Body of pancreas (tissue), 4 donors: Measurements from ENCODE around the gene PAPPA. TPM values are rescaled to one million over a fixed set of nuclear protein-coding genes. Genes with fewer than 3 reads are reported as not detected.

Experiments
- ATAC-seq: fragments of 150-250 bp; one replicate; pipeline ENCODE4 v1.9.1; 2016
- DNase-seq, 4 donors: peaks; one replicate each; pipeline ENCODE4 v3.0.0-alpha.2; 2019
- H3K27ac ChIP-seq, 4 donors: fragments of 200-600 bp; sonication (generic); 1 replicate in 3 of 4; 2 replicates in 1 of 4; pipeline versions ENCODE4 v1.5.1 to v1.6.1; 2016 to 2019; ENCODE audit warnings: mild to moderate bottlenecking in 1 of 4, mixed read lengths in 1 of 4, moderate library complexity in 1 of 4
- H3K27me3 ChIP-seq, 2 donors: fragments of 200-600 bp; sonication (generic); one replicate each; pipeline ENCODE4 v1.6.0; 2016; ENCODE audit warnings: mild to moderate bottlenecking in 1 of 2
- H3K36me3 ChIP-seq, 2 donors: fragments of 200-600 bp; sonication (generic); replicated peaks in 1 of 2; 2 replicates each; pipeline ENCODE4 v1.5.1; 2016; ENCODE audit warnings: low read depth in 2 of 2; ENCODE audit not compliant: insufficient read depth in 1 of 2
- H3K4me1 ChIP-seq: fragments of 200-600 bp; sonication (generic); one replicate; pipeline ENCODE4 v1.6.0; 2016
- H3K4me3 ChIP-seq, 2 donors: fragments of 200-600 bp; sonication (generic); 1 replicate in 1 of 2; 2 replicates in 1 of 2; pipeline ENCODE4 v1.5.1; 2016 to 2019
- H3K9me3 ChIP-seq, 3 donors: fragments of 200-600 bp; sonication (generic); 1 replicate in 2 of 3; 2 replicates in 1 of 3; pipeline ENCODE4 v1.5.1; 2016
- POLR2A ChIP-seq, 3 donors: fragments of 450-650 bp; IDR thresholded peaks; one replicate each; pipeline ENCODE4 v1.6.1; 2016; ENCODE audit warnings: antibody characterized with exemption in 3 of 3, mild to moderate bottlenecking in 2 of 3
- WGBS, 2 donors: methylation state at CpG; one replicate each; pipeline ENCODE4 v1.1.5; 2017; 5-methylcytosine and 5-hydroxymethylcytosine counted together
- intact Hi-C: fragments of 100-400 bp; cut with DNase I; formaldehyde crosslinking; loops from one replicate; pipeline ENCODE4 v1.15.1; 2023
- total RNA-seq, 2 donors: library from RNA; depleted of rRNA; stranded (reverse); fragments of >200 nt; gene quantifications; one replicate each; pipeline ENCODE4 v1.1.0, GENCODE V29; 2016
- TF ChIP-seq, protein P1 (sequence below), 7 experiments: fragments of 450-650 bp in 4 of 7; fragments of 200-600 bp in 3 of 7; sonication (generic) in 3 of 7; IDR thresholded peaks; one replicate each; pipeline ENCODE4 v1.5.1; 2016 to 2019; ENCODE audit warnings: antibody characterized with exemption in 7 of 7

Gene PAPPA
- total RNA-seq, 2 donors from 2014 or later, result 1.0 to 2.0 TPM

DNA sequence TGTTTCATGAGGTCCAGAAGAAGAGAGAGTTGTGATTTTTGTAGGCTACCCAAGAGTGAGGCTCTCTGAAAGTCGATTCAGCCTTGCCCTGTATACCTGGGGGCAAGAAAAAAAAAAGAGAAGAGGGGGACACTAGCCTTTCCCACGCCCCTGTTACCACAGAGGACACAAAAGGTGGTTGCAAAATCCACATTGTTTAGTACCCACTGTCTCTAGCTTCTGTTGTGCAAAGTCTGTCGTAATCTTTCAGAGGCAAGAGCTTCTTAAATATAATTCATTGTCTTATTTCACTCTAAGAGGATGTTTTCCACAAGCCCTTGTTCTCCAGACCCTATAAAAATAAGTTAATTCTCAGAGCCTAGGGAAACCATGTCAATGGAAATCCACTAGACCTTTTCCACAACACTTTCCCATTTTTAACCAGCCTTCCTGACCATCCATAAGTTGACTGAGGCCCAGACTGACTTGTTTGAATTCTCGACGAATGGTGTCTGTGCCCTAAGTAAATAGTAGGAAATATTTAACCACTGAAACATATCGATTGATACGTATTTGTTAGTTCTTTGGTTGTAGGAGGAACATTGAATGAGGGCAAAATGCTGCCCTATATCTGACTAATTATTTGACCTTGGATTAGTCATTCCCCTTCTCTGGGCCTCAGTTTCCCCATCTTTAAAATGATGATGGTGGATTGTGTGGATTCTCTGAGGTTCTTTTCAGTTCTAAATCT, 182.7 kb downstream of the PAPPA start:
- peaks cover 10% of the 10 kb centered on the region for H3K4me1 ChIP-seq
- ATAC-seq (no peak), DNase-seq (no peak)
- intact Hi-C loops, result no loop called here
- H3K27ac ChIP-seq, result no peak overlapping the region
- H3K27me3 ChIP-seq, result no peaks in the 10 kb centered on the region
- TF ChIP-seq POLR2A (IDR thresholded peaks at IDR 0.05), result no peak
- TF ChIP-seq, protein P1, sequence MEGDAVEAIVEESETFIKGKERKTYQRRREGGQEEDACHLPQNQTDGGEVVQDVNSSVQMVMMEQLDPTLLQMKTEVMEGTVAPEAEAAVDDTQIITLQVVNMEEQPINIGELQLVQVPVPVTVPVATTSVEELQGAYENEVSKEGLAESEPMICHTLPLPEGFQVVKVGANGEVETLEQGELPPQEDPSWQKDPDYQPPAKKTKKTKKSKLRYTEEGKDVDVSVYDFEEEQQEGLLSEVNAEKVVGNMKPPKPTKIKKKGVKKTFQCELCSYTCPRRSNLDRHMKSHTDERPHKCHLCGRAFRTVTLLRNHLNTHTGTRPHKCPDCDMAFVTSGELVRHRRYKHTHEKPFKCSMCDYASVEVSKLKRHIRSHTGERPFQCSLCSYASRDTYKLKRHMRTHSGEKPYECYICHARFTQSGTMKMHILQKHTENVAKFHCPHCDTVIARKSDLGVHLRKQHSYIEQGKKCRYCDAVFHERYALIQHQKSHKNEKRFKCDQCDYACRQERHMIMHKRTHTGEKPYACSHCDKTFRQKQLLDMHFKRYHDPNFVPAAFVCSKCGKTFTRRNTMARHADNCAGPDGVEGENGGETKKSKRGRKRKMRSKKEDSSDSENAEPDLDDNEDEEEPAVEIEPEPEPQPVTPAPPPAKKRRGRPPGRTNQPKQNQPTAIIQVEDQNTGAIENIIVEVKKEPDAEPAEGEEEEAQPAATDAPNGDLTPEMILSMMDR (IDR thresholded peaks at IDR 0.05), result no peak
- no peaks in the 10 kb centered on the region for H3K36me3 ChIP-seq
- no peak overlapping the region for H3K4me3 ChIP-seq
- WGBS, 2 donors, result 40 to 56% methylated on average over 7 of the region's 7 CpGs
- H3K9me3 ChIP-seq, result no peaks in the 10 kb centered on the region

DNA sequence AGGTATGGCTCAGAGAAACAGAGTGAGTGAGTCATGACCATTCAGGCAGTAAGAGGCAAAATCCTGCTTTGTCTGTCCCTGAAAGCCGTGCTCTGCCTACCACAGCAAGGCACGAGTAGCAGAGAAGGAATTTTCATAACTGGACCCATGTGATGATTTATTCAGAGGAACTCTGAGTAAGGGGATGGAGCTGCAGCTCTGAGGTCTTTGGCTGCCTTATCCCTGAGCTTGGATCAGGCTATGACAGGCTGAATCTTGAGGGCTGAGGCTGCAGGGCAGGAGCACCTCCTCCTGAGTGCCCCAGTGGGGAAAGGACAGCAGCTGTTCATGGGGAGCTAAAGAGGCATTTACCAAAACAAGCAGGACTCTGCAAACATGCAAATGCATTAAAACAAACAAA, 183.4 kb downstream of the PAPPA start:
- DNase-seq (no peak), ATAC-seq (no peak)
- Histone ChIP-seq H3K4me3 (no peak overlapping the region), H3K27ac (no peak overlapping the region), H3K4me1 (peaks cover 10% of the 10 kb centered on the region), H3K9me3 (no peaks in the 10 kb centered on the region), H3K27me3 (no peaks in the 10 kb centered on the region), H3K36me3 (no peaks in the 10 kb centered on the region)
- intact Hi-C loops, result no loop called here
- 32 to 38% methylated on average over 2 of the region's 2 CpGs for WGBS, 2 donors
- no peak for TF ChIP-seq POLR2A (IDR thresholded peaks at IDR 0.05)
- TF ChIP-seq, protein P1 (IDR thresholded peaks at IDR 0.05), result no peak

DNA sequence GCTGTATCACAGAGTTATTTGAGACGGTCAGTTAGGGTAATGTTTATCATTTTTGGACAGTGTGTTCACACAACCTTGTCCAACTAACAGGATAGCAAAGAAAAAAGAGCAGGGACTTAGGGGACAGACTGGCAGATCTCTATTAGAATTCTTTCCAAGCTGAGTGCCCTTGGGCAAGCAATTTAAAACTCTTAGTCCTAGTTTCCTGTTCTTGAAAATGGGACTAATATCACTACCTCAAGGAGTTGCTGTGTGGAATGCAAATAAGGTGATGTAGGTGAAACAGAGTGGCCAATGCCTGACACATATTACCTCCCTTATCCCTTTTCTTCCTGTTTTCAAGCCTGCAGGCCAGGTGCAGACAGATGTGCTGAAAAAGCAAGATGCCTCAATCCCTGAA, 186.7 kb downstream of the PAPPA start:
- Histone ChIP-seq H3K36me3 (no peaks in the 10 kb centered on the region), H3K4me1 (peaks cover 10% of the 10 kb centered on the region), H3K27ac (no peak overlapping the region), H3K27me3 (no peaks in the 10 kb centered on the region), H3K4me3 (no peak overlapping the region), H3K9me3 (no peaks in the 10 kb centered on the region)
- TF ChIP-seq, protein P1 (IDR thresholded peaks at IDR 0.05), result no peak
- no peak for TF ChIP-seq POLR2A (IDR thresholded peaks at IDR 0.05)
- ATAC-seq (no peak), DNase-seq (no peak)
- WGBS, 2 donors, result 39 to 63% methylated on average over 1 of the region's 1 CpG
- intact Hi-C loops, result no loop called here

DNA sequence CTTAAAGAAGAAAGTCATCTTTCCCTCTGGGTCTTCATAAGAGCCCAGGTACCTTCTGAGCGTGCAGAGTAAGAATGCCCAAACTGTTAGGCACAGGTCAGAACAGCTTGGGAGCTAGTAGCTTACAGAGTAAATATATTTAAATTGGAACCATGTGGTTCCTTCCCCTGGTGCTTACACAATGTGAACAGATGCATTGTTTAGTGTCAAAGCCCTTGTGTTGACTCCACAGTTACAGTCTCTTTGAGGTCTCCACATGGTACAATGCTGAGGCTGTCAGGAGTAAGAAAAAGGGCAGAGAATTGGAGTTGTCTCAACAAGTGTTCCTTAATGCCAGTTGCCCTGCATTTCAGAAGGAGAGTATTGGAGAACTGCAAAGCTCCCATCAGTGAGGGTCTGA, 188.5 kb downstream of the PAPPA start:
- TF ChIP-seq, protein P1 (IDR thresholded peaks at IDR 0.05), result no peak
- no peak for TF ChIP-seq POLR2A (IDR thresholded peaks at IDR 0.05)
- peaks cover 1% of the 10 kb centered on the region for H3K4me1 ChIP-seq
- H3K27me3 ChIP-seq, result no peaks in the 10 kb centered on the region
- H3K36me3 ChIP-seq, result no peaks in the 10 kb centered on the region
- 81 to 100% methylated on average over 1 of the region's 1 CpG for WGBS, 2 donors
- H3K27ac ChIP-seq, result no peak overlapping the region
- ATAC-seq, result no peak
- intact Hi-C loops, result no loop called here
- H3K4me3 ChIP-seq, result no peak overlapping the region
- no peaks in the 10 kb centered on the region for H3K9me3 ChIP-seq
- no peak for DNase-seq

DNA sequence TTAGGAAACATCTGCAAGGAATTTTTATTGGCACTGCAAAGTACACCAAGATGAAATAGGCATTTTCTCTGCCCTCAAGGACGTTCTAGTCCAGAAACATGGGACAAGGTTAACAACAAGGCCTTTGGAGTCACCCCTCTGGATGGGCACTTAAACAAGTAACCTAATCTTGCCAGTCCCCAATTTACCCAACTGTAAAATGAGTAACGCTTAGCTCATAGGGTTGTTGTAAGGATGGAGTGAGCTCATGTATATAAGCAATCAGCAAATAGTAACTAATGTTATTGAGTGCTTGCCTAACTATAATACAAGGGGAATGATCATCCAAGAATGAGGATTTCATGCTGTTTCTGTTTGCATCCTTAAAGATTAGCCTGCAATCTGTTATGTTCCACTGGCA, 189.3 kb downstream of the PAPPA start:
- no peak for ATAC-seq
- H3K4me3 ChIP-seq, result no peak overlapping the region
- H3K36me3 ChIP-seq, result no peaks in the 10 kb centered on the region
- intact Hi-C loops, result no loop called here
- no peak for DNase-seq
- no peak overlapping the region for H3K27ac ChIP-seq
- 65 to 70% methylated on average over 2 of the region's 2 CpGs for WGBS, 2 donors
- TF ChIP-seq POLR2A (IDR thresholded peaks at IDR 0.05), result no peak
- no peaks in the 10 kb centered on the region for H3K4me1 ChIP-seq
- no peaks in the 10 kb centered on the region for H3K27me3 ChIP-seq
- no peaks in the 10 kb centered on the region for H3K9me3 ChIP-seq
